Jurkat, Clone E6-1 (cell line): ENCODE measurements around the gene HSPBAP1.

Experiments
- DNase-seq: peaks from one replicate; pipeline ENCODE4 v3.0.0-alpha.2; 2011; ENCODE audit warnings: low read depth, low spot score
- H3K4me3 ChIP-seq: 2 replicates; pipeline ENCODE4 v1.5.1; 2011; ENCODE audit warnings: mild to moderate bottlenecking, low read length, control low read depth, moderate library complexity

Gene HSPBAP1

DNA sequence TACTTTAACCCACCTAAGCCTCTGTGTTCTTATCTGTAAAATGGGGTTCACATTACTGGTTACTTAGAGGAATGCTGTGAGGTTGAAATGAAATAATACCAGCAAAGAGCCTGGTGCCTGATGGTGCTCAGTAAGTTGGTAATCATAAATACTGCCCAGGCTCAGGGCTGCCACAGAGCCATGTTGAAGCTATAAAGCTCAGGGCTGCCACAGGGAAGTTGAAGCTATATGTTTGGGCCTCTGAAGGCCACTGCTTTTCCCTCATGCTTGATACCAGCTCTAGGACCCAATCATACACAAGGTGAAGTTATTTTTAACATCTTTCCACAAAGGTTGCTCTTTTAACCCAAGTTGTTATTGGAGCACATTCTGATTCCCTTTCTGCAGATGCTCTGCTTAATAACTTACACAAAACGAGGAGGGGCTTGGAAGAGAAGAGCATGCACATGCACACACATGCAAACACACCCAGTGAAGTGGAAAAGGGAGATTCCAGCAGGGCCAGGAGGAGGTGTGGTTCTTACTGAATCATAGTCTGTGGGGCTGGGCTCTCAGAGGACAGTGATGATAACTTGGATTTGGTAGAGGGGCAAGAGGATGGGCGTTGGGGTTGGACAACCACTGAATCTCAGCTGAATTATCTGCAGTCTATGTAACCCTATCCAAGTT is 95.5 kb downstream of the HSPBAP1 start:
- H3K4me3 ChIP-seq = no peak overlapping the region
- DNase-seq = no peak

GRCh38 chr3:122695927-122696561 is 97.6 kb downstream of the HSPBAP1 start:
- no peak for DNase-seq
- no peak overlapping the region for H3K4me3 ChIP-seq

DNA sequence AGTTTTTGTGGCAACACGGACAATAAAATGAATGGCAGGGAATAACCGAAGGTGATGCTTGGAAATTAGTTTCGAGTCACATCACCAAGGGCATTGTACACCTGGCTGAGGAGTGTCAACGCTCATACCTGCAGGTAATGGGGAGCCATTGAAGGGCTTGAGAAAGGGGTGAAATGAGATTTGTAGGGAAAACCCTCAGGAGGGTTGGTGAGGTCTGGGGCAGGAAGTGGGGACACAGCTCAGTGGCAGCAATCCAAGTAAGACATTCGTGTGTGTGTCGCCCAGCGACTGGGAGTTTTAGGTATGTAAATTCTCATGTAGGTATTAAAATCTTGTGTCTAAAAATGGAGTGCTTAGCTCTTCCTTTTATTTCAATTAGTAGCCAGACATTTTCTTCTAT is 98.7 kb downstream of the HSPBAP1 start:
- DNase-seq = no peak
- H3K4me3 ChIP-seq = no peak overlapping the region

DNA sequence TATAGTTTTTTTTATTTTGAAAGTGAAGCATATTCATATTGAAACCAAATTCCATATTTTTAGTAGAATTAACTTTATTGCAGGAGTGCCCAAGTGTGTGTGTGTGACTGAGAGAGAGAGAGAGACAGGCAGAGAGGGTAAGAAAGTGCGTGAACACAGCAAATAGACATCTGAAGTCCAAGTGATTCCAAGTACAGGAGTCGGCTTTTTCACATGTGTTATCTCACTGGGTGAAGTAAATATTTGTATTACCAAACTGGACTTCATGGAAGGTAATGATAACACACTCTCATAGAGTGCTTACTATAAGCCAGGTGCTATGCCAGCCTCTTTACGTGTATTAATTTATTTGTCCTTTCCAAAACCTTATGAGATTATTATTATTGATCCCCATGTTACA is 101.0 kb downstream of the HSPBAP1 start:
- no peak for DNase-seq
- no peak overlapping the region for H3K4me3 ChIP-seq

GRCh38 chr3:122691195-122691594 is 102.4 kb downstream of the HSPBAP1 start:
- no peak for DNase-seq
- H3K4me3 ChIP-seq = no peak overlapping the region

DNA sequence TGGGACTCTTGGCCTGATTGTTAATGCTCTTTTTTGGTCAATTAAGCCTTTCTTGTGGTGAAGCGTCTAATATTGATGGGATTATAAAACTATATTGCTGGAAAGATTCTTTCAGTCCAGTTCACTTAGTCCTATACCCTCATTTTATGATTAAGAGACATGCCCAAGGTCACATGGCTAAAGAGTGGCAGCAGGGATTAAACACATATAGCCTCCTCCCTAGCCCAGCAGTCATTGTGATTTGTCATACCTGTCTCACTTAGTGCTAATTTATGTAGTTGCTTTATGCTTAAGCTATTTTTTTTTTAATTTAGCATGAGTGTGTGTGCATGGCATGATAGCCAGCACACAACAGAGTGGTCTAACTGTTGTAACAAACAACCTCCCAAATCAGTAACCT is 103.5 kb downstream of the HSPBAP1 start:
- no peak for DNase-seq
- H3K4me3 ChIP-seq = no peak overlapping the region
